Ovary (tissue), 9 donors: ENCODE measurements around the gene PCBP3. TPM values are rescaled to one million over a fixed set of nuclear protein-coding genes. Genes with fewer than 3 reads are reported as not detected.
A peak's percentile ranks its signal among the peaks of the same experiment; 100 is the strongest.
"Not testable (repeated sequence)": the region's sequence is repeated elsewhere in the genome, so short reads cannot be mapped to it uniquely, and the experiment has no call there.

ENCODE experiments used
- DNase-seq, 5 donors: peaks; one replicate each; pipeline ENCODE4 v3.0.0-alpha.2; 2019 to 2020
- H3K27ac ChIP-seq, 2 donors: fragments of 200-600 bp; one replicate each; pipeline versions ENCODE4 v1.5.1 to v1.8.0; 2019 to 2022
- H3K27me3 ChIP-seq: fragments of 200-600 bp; one replicate; pipeline ENCODE4 v1.8.0; 2022
- H3K36me3 ChIP-seq: fragments of 200-600 bp; sonication (generic); one replicate; pipeline ENCODE4 v1.5.1; 2019
- H3K4me1 ChIP-seq: one replicate; pipeline ENCODE4 v1.8.1; 2013; ENCODE audit warnings: mild to moderate bottlenecking, moderate library complexity; ENCODE audit not compliant: insufficient read depth
- H3K4me3 ChIP-seq: fragments of 200-600 bp; sonication (generic); one replicate; pipeline ENCODE4 v1.5.1; 2017
- H3K9me3 ChIP-seq, 2 donors: fragments of 200-600 bp in 1 of 2; sonication (generic) in 1 of 2; one replicate each; pipeline versions ENCODE4 v1.5.1 to v1.8.1; 2013 to 2019; ENCODE audit warnings: mild to moderate bottlenecking in 1 of 2, moderate library complexity in 1 of 2
- EP300 ChIP-seq: sonication (generic); formaldehyde crosslinking; IDR thresholded peaks from one replicate; pipeline ENCODE4 v1.6.1; 2017; ENCODE audit warnings: antibody characterized with exemption
- POLR2A ChIP-seq: fragments of 450-650 bp; IDR thresholded peaks from one replicate; pipeline ENCODE4 v1.6.1; 2017; ENCODE audit warnings: antibody characterized with exemption, mild to moderate bottlenecking, moderate library complexity
- WGBS, 3 donors: extraction: QIAGEN DNeasy Blood & Tissue Kit in 1 of 3; methylation state at CpG; one replicate each; pipeline versions ENCODE4 v1.1.5 to v1.1.7; 2013 to 2017; 5-methylcytosine and 5-hydroxymethylcytosine counted together
- intact Hi-C, 4 donors: fragments of 100-400 bp; cut with DNase I; formaldehyde crosslinking; loops; one replicate each; pipeline versions ENCODE4 v1.11.0 to v1.15.1; 2022 to 2023
- polyA plus RNA-seq, 2 donors: library from polyadenylated mRNA; stranded (reverse); fragments of 200-250 nt in 1 of 2; fragments of 350-450 nt in 1 of 2; fragmentation: Illumina TruSeq in 1 of 2; extraction: RNeasy Lipid Tissue Mini Kit (QIAGEN cat#74804) in 1 of 2; gene quantifications; one replicate each; pipeline ENCODE4 v1.2.3, GENCODE V29; 2013 to 2014
- total RNA-seq, 7 donors: library from RNA; depleted of rRNA in 2 of 7; stranded (reverse); fragments of >200 nt in 2 of 7; fragmentation: NEBNext Ultra II Directional in 3 of 7; extraction: Animal tissue kit (Norgen Biotek cat#: 25700) in 3 of 7; gene quantifications; one replicate each; pipeline versions ENCODE4 v1.1.0 to v1.2.4, GENCODE V29; 2016 to 2023
- TF ChIP-seq, protein P1 (sequence below), 3 donors: fragments of 450-650 bp in 2 of 3; fragments of 200-600 bp in 1 of 3; IDR thresholded peaks; one replicate each; pipeline versions ENCODE4 v1.5.1 to v1.8.0; 2016 to 2022; ENCODE audit warnings: antibody characterized with exemption in 3 of 3, mild to moderate bottlenecking in 1 of 3
- donor health status: DM: no; HTN: no; CAD: no; lungs with moderate emphysema.
- donor health status: DM: no; HTN: no; CAD: no.
- donor health status: Bipolar disorder and iron deficiency.
- donor health status: DM: yes; HTN: yes; CAD: no.
- donor health status: DM: no; HTN: no; CAD: no.
- donor health status: DM: yes; HTN: yes; CAD: no.

Gene PCBP3
- total and polyA plus RNA-seq, 9 donors = 2.4 to 10.1 (median 5.4) TPM

DNA sequence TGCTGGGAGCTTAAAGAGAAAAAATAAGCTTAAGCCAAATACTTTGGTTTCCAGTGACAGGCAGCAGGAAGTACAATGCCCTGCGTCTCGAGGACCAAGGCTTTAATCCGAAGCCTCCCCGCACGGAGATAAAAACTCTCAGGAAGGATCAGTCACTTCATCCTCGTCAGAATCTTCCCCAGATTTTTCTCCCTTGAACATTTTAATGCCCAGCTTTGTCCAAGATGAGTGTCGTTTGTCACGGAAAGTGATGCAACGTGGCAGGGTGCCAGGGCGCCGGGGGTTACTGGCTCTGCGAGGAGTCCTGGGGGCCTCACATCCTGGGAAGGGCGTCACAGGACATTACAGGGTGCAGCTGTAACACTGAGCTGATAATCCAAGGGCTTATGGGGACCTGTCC is 25.2 kb upstream of the PCBP3 start:
- no peaks in the 10 kb centered on the region for H3K27me3 ChIP-seq
- intact Hi-C loops = no loop called here
- WGBS, 3 donors = 22 to 30% (median 25%) methylated on average over 13 of the region's 13 CpGs

GRCh38 chr21:45618846-45619485 is 24.6 kb upstream of the PCBP3 start:
- Histone ChIP-seq H3K27ac (no peak overlapping the region), H3K4me3 (no peak overlapping the region), H3K4me1 (no peaks in the 10 kb centered on the region), H3K27me3 (no peaks in the 10 kb centered on the region), H3K9me3 (peaks cover 0 to 6% of the 10 kb centered on the region in 2 donors), H3K36me3 (no peaks in the 10 kb centered on the region)
- no peak for DNase-seq
- intact Hi-C loops = no loop called here
- 76 to 85% (median 85%) methylated on average over 8 of the region's 8 CpGs for WGBS, 3 donors
- TF ChIP-seq, protein P1, sequence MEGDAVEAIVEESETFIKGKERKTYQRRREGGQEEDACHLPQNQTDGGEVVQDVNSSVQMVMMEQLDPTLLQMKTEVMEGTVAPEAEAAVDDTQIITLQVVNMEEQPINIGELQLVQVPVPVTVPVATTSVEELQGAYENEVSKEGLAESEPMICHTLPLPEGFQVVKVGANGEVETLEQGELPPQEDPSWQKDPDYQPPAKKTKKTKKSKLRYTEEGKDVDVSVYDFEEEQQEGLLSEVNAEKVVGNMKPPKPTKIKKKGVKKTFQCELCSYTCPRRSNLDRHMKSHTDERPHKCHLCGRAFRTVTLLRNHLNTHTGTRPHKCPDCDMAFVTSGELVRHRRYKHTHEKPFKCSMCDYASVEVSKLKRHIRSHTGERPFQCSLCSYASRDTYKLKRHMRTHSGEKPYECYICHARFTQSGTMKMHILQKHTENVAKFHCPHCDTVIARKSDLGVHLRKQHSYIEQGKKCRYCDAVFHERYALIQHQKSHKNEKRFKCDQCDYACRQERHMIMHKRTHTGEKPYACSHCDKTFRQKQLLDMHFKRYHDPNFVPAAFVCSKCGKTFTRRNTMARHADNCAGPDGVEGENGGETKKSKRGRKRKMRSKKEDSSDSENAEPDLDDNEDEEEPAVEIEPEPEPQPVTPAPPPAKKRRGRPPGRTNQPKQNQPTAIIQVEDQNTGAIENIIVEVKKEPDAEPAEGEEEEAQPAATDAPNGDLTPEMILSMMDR (IDR thresholded peaks at IDR 0.05) = no peak
- TF ChIP-seq EP300 (no peak), POLR2A (no peak)

More for the DNA sequence above, 25.2 kb upstream of the PCBP3 start:
- no peaks in the 10 kb centered on the region for H3K36me3 ChIP-seq
- no peak for DNase-seq
- H3K4me1 ChIP-seq = no peaks in the 10 kb centered on the region
- no peak overlapping the region for H3K27ac ChIP-seq
- TF ChIP-seq, protein P1 (IDR thresholded peaks at IDR 0.05) = no peak
- TF ChIP-seq EP300 (no peak), POLR2A (no peak)
- no peak overlapping the region for H3K4me3 ChIP-seq
- H3K9me3 ChIP-seq = peaks cover 0 to 6% of the 10 kb centered on the region in 2 donors

DNA sequence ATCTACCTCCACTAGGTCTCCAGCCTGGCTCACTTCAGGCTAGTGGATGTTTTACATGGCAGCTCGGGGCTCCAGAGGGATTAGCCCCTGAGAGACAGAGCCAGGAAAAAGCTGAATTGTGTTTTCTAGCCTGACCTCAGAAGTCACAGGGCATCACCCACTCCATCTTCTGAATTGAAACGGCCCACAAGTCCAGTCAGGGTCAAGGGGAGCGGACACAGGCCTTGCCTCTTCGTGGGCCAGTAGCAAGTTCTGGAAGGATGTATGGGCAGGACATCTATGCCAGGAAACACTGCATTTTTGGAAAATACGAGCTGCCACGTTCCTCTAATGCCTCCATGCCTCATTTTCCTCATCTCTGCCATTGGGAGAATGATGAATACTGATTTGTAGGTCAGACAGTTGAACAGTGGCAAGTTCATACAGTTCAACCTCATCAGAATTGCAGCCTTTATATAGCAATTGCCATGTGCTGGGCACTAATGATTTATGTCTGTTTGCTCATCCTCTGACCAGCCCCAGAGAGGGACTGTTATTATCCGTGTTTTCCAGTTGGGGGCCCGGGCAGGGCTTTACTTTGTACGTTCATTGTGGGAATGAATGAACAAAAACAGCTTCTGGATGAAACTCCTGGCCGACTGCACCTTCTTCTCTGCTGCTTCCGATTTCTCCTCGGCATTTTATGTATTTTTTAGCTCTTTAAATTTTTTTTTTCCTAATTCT is 23.2 kb upstream of the PCBP3 start:
- TF ChIP-seq EP300 = no peak
- no peak for TF ChIP-seq POLR2A
- TF ChIP-seq, protein P1 (IDR thresholded peaks at IDR 0.05) = no peak
- Histone ChIP-seq H3K4me1 (no peaks in the 10 kb centered on the region), H3K27me3 (no peaks in the 10 kb centered on the region), H3K36me3 (no peaks in the 10 kb centered on the region), H3K9me3 (peaks cover 0 to 6% of the 10 kb centered on the region in 2 donors), H3K27ac (no peak overlapping the region), H3K4me3 (no peak overlapping the region)
- no peak for DNase-seq
- intact Hi-C loops = no loop called here
- WGBS, 3 donors = 46 to 53% (median 53%) methylated on average over 12 of the region's 12 CpGs

DNA sequence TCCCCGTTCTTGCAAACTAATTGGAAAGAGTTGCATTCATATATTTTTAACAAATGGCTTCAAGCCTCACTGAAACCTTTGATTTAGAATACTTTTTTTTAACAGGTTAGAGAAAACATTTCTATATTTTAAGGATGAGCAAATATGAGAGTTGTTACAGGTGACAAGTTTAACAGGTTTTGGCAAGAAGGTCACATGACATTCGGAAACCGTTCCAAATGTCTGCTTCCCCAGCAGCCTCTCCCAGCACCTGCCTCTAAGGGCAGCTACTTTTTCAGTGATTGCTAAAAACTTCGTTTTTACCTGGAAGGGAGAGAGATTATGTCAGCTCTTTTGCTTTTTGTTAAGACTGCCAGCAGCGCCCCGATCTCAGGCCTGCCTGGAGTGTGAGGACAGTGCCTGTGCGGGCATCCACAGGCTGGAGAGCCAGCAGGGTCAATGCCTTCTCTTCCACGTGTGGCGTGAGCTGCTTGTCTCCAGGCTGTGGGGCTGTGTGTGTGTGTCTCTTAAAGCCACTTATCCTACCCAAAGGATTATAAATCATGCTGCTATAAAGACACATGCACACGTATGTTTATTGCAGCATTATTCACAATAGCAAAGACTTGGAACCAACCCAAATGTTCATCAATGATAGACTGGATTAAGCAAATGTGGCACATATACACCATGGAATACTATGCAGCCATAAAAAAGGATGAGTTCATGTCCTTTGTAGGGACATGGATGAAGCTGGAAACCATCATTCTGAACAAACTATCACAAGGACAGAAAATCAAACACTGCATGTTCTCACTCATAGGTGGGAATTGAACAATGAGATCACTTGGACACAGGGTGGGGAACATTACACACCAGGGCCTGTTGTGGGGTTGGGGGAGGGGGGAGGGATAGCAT is 21.8 kb upstream of the PCBP3 start:
- H3K36me3 ChIP-seq, H3K27ac ChIP-seq, H3K9me3 ChIP-seq, H3K27me3 ChIP-seq, intact Hi-C loops, H3K4me1 ChIP-seq, H3K4me3 ChIP-seq: not testable (repeated sequence)
- WGBS, 3 donors = 60 to 75% (median 68%) methylated on average over 10 of the region's 10 CpGs
- peak in 1 of 5 donors; percentile 6 for DNase-seq
